ENCODE data around the gene FBLN2. TPM values are rescaled to one million over a fixed set of nuclear protein-coding genes. Genes with fewer than 3 reads are reported as not detected.
"Not testable (repeated sequence)": the region's sequence is repeated elsewhere in the genome, so short reads cannot be mapped to it uniquely, and the experiment has no call there.

Gene FBLN2
- total RNA-seq = 4.8 TPM

DNA sequence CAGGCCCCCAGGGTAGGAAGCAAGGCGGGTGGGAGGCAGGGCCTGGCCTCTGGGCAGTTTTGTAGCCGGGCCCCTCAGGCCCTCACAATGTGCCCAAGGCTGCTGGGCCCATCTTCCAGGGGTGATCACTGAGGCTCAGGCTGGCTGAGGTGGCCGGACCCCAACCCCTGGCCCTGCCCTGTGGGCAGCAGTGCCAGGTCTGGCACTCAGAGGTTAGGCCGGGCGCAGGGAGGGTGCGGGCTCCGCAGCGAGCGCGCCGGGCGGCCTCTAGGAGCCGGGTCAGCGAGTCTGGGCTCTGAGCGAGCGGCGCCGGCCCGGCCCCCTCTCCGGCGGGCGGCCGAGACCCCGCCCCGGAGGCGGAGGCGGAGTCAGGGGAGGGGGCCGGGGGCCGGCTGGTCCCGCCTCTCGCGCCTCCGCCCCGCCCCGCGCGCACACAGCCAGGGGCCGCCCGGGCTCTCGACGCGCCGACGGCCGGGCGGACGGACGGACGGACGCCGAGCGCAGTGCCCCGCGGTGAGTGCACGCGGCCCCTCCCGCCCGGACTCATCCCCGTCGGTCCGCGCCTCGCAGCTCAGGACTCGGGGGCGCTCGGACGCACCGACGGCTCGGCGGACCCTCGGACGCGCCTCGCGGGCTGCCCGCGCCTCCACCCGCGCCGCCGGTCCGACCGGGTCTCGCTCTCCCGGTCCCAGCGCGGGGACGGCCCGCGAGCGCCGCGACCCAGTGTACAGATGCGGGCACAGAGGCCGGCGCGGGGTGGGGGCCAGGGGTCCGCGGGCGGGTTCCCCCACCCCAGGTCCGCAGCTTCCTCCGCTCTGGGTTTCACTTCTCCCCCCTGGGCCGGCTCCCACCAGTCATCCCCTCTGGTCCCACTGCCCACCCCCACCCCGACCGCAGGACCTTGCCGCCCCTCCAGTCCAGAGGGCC, at the start of gene FBLN2:
FBLN2 (plus strand) TSS at position 430 of the 927 bp plus-strand sequence. CDS start 21,231 bp downstream, outside the sequence.
- no peak for DNase-seq (ENCODE audit: low spot score)
- peak; percentile 62 for ATAC-seq

DNA sequence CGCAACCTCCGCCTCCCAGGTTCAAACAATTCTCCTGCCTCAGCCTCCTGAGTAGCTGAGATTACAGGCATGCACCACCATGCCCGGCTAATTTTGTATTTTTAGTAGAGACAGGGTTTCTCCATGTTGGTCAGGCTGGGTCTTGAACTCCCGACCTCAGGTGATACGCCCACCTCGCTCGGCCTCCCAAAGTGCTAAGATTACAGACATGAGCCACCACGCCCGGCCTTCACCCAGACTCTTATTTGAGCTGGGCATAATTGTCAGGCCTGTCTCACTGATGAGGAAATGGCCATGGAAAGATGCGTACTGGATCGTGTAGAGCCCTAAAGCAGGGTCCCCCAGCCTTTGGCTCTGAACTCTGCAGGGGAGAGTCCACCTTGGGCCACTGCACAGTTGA, 49.7 kb upstream of the FBLN2 start:
- not testable (repeated sequence) for DNase-seq (ENCODE audit: low spot score)

DNA sequence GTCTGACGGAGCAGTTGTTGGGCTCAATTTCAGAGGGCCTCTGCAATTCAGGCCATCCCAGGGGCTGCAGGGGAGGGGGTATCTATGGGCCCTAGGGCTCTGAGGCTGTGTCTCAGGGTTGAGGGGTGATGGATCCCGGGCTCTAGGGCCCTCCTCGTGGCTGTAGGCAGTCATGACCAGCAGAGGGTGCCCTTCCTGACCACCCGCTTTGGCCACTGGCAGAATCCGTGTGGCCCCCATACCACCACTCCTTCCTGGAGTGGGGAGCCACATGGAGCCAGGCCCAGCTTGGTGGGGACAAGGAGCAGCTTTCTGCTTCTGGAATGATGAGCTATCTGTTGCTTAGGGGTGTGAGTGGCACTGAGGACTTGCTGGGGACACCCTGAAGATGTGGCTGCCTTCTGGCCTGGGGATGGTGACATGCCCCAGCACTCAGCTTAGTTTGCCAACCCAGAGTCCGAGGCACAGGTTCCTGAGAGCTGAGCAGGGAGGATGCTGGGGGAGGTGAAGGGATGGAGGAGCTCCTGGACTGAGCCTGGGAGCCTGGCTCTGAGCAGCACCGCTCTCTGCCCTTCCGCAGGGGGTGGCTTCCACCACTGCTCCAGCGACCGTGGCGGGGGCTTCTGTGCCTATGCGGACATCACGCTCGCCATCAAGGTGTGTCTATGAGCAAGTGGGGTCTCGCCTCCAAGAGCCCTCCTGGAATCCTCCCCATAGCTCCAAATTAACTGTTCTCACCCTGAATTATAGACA, 48.6 kb upstream of the FBLN2 start:
- peak; percentile 36 for ATAC-seq

More for the DNA sequence above, 49.7 kb upstream of the FBLN2 start:
- not testable (repeated sequence) for ATAC-seq

DNA sequence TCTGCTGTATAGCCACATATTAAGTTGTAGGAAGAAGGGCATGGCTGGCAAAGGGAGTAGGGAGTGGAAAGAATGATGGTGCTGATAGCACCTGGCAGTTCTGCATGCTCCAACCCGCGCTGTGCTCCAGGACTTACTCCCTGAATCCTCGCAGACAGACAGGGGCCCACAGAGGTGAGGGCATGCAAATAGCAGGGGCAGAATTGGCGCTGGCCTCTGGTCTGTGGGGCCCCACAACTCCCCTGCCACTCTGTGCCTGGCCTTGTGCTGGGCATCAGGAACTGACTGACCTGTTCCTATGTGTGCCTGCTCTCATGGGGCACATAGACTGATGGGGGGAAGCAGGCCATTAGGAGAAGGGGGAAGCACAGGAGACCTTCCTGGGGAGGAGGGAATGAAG, 47.9 kb upstream of the FBLN2 start:
- no peak for DNase-seq (ENCODE audit: low spot score)
- no peak for ATAC-seq

More for the DNA sequence above, 48.6 kb upstream of the FBLN2 start:
- DNase-seq (ENCODE audit: low spot score) = no peak

DNA sequence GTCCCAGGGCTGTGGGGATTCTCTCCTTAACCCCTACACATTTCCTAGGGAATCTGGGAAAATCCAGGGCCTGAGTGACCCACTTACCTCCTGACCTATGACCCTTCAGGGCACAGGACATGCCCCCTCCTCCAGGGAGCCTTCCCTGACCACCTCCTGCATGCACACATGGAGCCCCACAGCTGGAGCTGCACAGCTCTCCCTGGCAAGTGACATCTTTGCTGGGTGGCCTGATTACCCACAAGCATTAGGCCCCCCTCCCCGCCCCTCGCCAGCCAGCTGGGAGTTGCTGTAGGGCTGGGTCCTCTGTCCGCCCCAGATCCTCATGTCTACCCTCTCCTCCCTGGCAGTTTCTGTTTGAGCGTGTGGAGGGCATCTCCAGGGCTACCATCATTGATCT, 47.4 kb upstream of the FBLN2 start:
- no peak for DNase-seq (ENCODE audit: low spot score)
- no peak for ATAC-seq

DNA sequence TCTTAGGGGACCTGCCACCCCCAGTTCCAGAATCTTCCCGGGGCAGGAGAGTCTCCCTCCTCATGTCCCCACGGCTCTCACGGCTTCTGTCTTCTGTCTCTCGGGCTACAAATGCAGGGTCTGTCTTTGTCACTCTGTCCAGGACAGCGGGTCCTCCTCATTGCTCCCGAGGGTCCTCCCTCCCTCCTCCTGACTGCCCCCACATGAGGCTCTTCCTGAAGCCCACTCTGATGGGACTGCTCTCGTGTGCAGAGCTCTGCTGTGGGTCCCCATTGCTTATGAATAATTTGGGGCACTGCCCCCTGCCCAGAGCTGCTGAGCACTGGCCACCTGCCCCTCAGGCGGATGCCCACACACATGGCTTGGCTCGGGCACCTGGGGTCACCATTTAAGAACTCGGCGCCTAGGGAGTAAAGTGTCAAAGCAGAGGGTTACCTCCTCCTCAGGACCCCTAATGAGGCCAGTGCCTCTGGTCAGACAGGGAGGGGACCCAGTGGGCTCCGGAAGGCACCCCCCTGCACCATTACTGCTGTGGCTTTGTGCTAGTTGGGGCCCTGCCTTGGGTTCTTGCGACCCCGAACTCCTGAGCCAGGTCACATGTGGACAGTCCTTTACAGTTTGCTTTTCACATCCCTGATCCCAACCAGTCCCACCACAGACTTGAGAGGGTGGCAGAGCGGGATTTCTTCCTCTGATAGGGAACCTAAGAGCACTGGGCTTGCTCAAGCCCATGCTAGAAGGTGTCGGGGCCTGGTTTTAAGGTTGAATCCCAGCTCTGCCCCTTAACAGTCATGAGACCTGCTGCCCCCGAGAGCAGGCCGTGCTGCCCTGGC, 46.8 kb upstream of the FBLN2 start:
- no peak for ATAC-seq
- no peak for DNase-seq (ENCODE audit: low spot score)

DNA sequence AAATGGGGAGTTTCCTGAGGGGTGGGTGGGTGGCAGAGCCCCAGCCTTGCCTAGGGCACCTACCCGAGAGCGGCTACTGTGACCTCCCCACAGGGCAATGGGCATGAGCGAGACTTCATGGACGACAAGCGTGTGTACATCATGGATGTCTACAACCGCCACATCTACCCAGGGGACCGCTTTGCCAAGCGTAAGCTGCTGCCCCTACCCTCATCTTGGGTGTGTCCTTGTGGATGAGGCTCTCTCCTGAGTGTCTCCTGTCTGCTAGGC, 46.2 kb upstream of the FBLN2 start:
- no peak for ATAC-seq
- no peak for DNase-seq (ENCODE audit: low spot score)

DNA sequence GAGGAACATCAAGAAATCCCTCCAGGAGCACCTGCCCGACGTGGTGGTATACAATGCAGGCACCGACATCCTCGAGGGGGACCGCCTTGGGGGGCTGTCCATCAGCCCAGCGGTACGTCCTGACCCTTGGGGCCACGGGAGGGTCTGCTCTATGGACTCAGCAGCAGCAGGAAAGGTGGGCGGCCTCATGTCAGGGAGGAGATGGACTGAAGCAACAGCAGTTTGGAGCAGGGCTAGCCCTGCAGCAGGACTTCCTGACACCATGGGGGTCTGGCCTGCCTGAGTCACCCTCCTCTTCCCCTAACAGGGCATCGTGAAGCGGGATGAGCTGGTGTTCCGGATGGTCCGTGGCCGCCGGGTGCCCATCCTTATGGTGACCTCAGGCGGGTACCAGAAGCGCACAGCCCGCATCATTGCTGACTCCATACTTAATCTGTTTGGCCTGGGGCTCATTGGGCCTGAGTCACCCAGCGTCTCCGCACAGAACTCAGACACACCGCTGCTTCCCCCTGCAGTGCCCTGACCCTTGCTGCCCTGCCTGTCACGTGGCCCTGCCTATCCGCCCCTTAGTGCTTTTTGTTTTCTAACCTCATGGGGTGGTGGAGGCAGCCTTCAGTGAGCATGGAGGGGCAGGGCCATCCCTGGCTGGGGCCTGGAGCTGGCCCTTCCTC, 44.6 kb upstream of the FBLN2 start:
- ATAC-seq = no peak
- DNase-seq (ENCODE audit: low spot score) = no peak

DNA sequence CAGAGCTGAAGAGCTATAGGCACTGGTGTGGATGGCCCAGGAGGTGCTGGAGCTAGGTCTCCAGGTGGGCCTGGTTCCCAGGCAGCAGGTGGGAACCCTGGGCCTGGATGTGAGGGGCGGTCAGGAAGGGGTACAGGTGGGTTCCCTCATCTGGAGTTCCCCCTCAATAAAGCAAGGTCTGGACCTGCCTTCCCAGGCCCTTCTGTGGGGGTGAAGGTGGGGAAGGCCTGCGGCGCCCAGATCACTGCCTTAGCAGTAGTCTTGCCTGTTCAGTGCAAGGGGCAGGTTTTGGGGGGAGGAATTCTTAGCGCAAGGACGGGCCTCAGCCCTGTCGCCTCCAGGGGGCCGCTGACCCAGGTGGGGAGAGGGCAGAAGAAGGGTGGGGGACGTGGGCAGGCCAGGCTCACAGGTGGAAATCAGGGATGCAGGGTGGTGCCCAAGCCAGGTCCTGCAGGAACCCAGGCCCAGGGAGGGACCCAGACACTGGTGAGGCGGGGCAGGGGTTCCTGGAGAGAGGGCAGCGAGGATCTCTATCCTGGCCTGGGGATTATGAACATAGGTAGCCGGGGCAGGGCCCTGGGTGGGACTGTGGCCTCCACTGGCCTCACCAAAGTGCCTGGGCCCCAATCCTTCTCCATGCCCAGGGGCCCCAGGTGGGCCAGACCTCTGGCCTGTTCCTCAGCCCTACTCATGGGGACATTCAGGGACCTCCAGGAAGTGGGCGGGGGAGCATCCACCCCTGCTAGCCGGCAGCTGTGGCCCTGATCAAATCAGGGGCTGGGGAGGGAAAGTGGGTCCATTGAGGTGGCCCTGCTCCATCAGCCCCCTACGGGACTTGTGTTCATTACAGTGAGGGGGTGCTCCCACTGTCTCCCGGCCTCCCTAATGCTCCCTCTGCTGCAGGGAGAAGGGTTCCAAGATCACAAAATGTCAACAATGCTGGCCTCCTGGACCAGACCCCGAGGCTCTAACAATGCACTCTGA, 43.5 kb upstream of the FBLN2 start:
- no peak for DNase-seq (ENCODE audit: low spot score)
- no peak for ATAC-seq

DNA sequence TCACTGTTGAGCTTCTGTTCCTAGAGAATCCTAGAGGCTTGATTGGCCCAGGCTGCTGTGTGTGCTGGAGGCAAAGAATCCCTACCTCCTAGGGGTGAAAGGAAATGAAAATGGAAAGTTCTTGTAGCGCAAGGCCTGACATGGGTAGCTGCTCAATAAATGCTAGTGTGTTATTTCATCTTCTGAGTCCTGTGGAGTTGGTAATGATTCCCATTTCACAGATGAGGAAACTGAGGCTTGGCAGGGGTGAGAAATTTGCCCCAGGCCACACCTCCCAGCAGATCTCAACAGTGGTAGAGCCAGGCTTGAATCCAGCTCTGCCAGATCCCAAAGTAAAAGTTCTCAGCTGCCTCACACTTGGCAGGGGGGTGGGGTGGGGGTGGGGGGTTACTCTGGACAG, 42.7 kb upstream of the FBLN2 start:
- DNase-seq (ENCODE audit: low spot score) = no peak

DNA sequence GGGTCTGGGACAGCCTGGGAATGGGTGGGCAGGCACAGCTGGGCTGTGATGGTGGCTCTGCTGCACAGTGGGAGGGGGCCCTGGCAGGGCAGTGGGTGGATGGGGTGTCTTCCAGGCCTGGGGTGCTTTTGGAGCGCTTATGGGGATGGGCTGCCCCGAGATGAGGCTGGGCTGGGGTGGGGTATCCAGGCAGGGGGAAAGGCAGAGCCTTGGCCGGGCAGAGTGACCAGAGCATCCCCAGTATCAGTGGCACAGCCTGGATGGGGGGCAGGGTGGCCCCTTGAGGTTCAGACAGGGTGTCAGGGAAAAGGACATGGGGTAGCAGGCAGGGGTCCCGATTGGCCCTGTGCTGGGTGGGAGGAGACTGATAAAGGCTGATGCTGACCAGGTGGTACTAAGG, 42.2 kb upstream of the FBLN2 start:
- ATAC-seq (no peak), DNase-seq (ENCODE audit: low spot score) (no peak)

More for the DNA sequence above, 42.7 kb upstream of the FBLN2 start:
- ATAC-seq = no peak

DNA sequence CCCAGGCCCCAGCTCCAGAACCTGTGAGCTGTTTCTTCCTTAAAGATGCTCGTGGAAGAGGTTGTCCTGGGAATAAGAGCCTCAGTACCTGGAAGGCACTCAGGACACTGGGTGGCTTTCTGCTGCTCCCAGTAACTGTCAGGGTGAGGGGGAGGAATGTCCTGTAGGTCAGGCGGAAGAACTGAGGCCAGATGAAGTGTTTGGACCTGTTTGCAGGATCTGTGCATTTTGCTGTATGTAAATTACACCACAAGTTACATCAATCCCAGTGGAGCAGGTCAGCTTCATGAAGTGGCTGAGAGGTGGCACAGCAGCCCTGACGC, 41.7 kb upstream of the FBLN2 start:
- ATAC-seq (no peak), DNase-seq (ENCODE audit: low spot score) (no peak)

DNA sequence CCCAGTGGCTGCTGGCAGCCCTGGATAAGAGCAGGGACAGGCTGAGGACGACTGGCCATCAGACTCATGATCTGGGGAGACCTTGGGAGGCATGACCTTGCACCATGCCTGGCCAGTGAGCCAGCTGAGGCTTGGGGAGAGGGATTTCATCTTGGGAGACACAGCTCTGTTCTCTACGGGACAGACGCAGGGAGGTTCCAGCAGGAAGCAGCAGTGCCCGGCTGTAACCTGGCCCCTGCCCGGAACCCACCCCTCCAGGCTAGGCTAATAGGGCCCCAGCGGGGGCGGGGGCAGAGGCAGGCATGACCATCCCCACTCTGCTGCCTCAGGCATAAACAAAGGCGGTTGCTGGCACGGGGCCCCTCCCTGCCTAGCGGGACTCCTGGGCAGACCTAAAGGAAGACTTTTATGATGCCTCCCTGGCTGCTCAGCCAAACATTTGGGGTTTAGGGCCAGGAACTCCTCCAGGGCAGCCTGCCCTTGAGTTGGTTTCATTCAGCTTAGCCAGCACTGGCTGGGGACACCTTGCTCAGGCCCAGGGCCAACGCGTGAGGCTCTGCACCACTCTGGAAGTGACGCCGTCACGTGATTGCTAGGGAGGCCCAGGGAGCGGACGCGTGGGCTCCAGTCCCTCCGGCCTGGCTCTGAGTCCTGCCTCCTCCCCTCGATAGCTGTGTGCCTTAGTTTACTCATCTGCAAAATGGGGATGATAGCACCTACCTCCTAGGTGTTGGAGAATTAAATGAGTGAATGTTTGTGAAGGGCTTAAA, 41.2 kb upstream of the FBLN2 start:
- DNase-seq (ENCODE audit: low spot score) (no peak), ATAC-seq (no peak)

DNA sequence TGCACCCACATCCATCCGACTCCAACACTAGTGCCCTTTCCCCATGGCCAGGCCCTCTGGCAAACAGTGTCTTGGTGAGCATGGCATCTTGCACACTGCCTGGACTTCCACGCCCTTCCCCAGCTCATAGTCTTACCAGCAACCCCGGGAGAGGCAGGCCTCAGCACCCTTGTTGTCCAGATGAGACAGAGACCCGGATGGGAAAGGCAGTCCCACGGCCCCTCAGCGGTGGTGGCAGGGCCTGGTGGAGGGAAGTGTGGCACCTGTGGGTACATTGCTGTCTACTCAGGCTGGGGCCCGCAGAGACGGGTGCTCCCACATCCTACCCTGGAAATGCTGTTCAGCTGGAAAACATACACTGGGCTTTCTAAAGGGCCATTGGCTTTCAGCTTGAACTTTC, 40.4 kb upstream of the FBLN2 start:
- DNase-seq (ENCODE audit: low spot score) (no peak), ATAC-seq (no peak)

DNA sequence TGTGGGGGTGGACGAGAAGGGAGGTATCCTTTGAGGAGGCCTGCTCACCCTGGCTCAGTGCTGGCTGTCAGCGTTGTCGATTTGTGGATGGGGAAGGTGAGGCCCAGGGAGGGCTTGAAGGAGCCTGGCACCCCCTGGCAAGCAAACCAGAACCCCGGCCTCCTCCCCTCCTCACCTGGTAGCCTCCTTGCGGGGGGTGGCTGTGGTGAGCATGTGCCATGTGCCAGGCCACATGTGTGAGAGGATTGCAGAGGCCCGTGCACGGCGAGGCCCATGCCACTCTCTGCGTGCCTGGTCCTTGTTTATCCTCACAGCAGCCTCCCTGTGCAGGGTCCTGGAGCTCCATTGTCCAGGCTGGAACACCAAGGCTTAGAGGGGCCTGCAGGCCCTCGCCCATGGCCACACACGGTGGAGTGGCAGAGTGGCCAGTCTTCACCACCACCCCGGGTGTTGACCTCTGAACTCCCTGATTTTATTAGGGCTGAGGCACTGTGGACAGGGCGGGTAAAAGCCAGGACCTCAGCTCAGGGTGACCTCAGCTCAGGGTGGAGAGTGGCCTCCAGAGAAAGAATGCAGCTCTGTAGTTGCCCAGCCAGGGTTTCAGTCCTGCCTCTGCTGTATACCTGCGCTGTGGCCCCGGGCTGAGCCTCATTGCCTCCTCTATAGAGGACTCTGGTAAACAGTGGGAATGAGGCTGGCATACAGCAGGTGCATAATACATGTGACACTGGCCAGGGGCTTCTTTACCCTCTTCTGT, 39.7 kb upstream of the FBLN2 start:
- DNase-seq (ENCODE audit: low spot score) (no peak), ATAC-seq (no peak)

DNA sequence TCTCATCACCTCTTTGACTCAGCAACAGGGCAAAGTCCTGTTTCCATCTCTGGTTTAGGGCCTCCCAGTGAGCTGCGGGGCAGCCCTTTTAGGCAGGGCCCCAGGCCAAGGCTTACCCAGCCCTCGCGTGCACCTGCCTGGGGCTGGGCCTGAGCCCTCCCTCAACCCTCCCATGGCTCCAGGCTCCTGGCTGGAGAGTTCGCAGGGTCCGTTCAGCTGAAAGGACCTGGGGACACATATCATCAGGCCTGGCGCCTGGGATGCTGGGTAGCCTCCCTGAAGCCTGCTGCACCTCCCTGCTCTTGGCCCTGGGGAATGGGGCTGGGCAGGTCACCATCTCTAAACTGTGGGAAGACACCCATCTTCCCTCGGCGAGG, 39.1 kb upstream of the FBLN2 start:
- DNase-seq (ENCODE audit: low spot score) (no peak), ATAC-seq (no peak)

DNA sequence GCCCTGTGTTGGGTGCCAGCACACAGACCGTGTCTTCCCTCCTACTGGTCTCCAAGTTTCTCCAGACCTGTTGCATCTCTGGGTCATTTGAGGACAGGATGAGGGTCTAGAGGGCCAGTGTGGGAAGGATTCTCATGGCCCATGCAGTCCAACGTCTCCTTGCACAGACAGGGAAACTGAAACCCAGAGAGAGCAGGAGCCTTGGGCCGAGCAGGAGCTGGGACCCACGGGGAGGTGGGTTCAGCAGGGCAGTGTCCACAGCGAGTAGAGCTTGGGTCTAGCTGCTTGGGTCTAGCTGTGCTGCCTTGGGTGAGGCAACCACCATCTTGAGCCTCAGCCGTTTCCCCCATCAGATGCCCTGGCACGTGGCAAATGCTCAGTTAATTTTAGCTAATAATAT, 36.5 kb upstream of the FBLN2 start:
- DNase-seq (ENCODE audit: low spot score) (no peak), ATAC-seq (no peak)
